NOMO-1 (cell line): ENCODE measurements around the gene OTOA.
"Not testable (repeated sequence)": the region's sequence is repeated elsewhere in the genome, so short reads cannot be mapped to it uniquely, and the experiment has no call there.

Source experiments
- DNase-seq, 2 experiments: peaks; one replicate each; lab custom pipeline; 2025; ENCODE audit not compliant: unreplicated experiment in 2 of 2; lab: John Stamatoyannopoulos, UW

The OTOA gene

GRCh38 chr16:21667575-21667974 lies 3.8 kb downstream of the OTOA start:
- DNase-seq, result no peak

GRCh38 chr16:21673469-21673868 lies 9.7 kb downstream of the OTOA start:
- no peak for DNase-seq

GRCh38 chr16:21674456-21674855 lies 10.7 kb downstream of the OTOA start:
- not testable (repeated sequence) for DNase-seq

GRCh38 chr16:21680714-21681113 lies 16.9 kb downstream of the OTOA start:
- DNase-seq, result not testable (repeated sequence)

GRCh38 chr16:21683184-21683583 lies 19.4 kb downstream of the OTOA start:
- no peak for DNase-seq

- no peak for DNase-seq
Measured at GRCh38 chr16:21684199-21684598, 20.4 kb downstream of the OTOA start.

- no peak for DNase-seq
Measured at GRCh38 chr16:21685034-21685455, 21.3 kb downstream of the OTOA start.

- no peak for DNase-seq
Measured at GRCh38 chr16:21689107-21689506, 25.3 kb downstream of the OTOA start.

- DNase-seq, result not testable (repeated sequence)
Measured at GRCh38 chr16:21690967-21691366, 27.2 kb downstream of the OTOA start.

- DNase-seq, result no peak
Measured at GRCh38 chr16:21694609-21695008, 30.8 kb downstream of the OTOA start.

- no peak for DNase-seq
Measured at GRCh38 chr16:21697032-21697431, 33.3 kb downstream of the OTOA start.

GRCh38 chr16:21698169-21699032 lies 34.6 kb downstream of the OTOA start:
- DNase-seq, result peak; percentile 16 to 42

GRCh38 chr16:21701271-21701670 lies 37.5 kb downstream of the OTOA start:
- no peak for DNase-seq

GRCh38 chr16:21702276-21702675 lies 38.5 kb downstream of the OTOA start:
- no peak for DNase-seq

GRCh38 chr16:21703156-21703555 lies 39.4 kb downstream of the OTOA start:
- no peak for DNase-seq

- DNase-seq, result peak in 1 of 2 experiments; percentile 23
Measured at GRCh38 chr16:21703589-21704174, 39.9 kb downstream of the OTOA start.

- no peak for DNase-seq
Measured at GRCh38 chr16:21704266-21704665, 40.5 kb downstream of the OTOA start.

- no peak for DNase-seq
Measured at GRCh38 chr16:21704733-21705132, 41.0 kb downstream of the OTOA start.

- DNase-seq, result peak; percentile 61 to 81
Measured at GRCh38 chr16:21708533-21709115, 44.9 kb downstream of the OTOA start.

- DNase-seq, result no peak
Measured at GRCh38 chr16:21710938-21711337, 47.2 kb downstream of the OTOA start.

GRCh38 chr16:21713549-21714368 lies 50.0 kb downstream of the OTOA start:
- DNase-seq, result no peak
